HepG2 (cell line): Measurements from ENCODE around the gene HOXD12. TPM values are rescaled to one million over a fixed set of nuclear protein-coding genes. Genes with fewer than 3 reads are reported as not detected.

Source experiments
- ATAC-seq: fragments of 200-7000 bp; cut with Tn5 transposase; 3 replicates; pipeline ENCODE4 v1.9.1; 2020; ENCODE audit warnings: mild to moderate bottlenecking, moderate library complexity
- BruUV-seq: library from RNA; stranded (reverse); fragments of 400-500 nt; replicated peaks from 2 replicates; lab custom pipeline; 2021; lab: Mats Ljungman, UMichigan
- CTCF ChIA-PET: fragments of 300-600 bp; formaldehyde crosslinking; extraction: SDS; loops from one replicate; lab custom pipeline; 2021; ENCODE audit warnings: low total read pairs, inconsistent platforms, low intra/inter-chr PET ratio; lab: Yijun Ruan, JAX
- POLR2A ChIA-PET: fragments of 350-600 bp; sonication (Branson Sonifier 250); formaldehyde crosslinking; loops from one replicate; lab custom pipeline; 2020; ENCODE audit warnings: antibody characterized with exemption, inconsistent platforms; lab: Yijun Ruan, JAX
- DNase-seq: peaks from one replicate; pipeline ENCODE4 v3.0.0-alpha.2; 2015; ENCODE audit warnings: low spot score
- FAIRE-seq: peaks from 3 replicates; lab custom pipeline; 2011; peaks lifted over from hg19 to GRCh38; lab: Jason Lieb, UNC
- H2AFZ ChIP-seq: one replicate; pipeline ENCODE4 v1.6.1; 2011; ENCODE audit warnings: low read length, inconsistent platforms
- H3K27ac ChIP-seq: fragments of 300-600 bp; 3 replicates; pipeline ENCODE4 v1.8.0; 2011; ENCODE audit warnings: mixed run types, mild to moderate bottlenecking, mixed read lengths, low read length, inconsistent platforms; ENCODE audit not compliant: insufficient read depth; ENCODE audit errors: extremely low read length
- H3K27me3 ChIP-seq, 2 experiments: fragments of 200-600 bp in 1 of 2; 2 replicates in 1 of 2; 3 replicates in 1 of 2; pipeline versions ENCODE4 v1.6.0 to v1.8.0; 2011; ENCODE audit warnings: low read length in 2 of 2, mild to moderate bottlenecking in 2 of 2, moderate library complexity in 2 of 2, inconsistent platforms in 1 of 2; ENCODE audit not compliant: insufficient read depth in 2 of 2, control insufficient read depth in 1 of 2
- H3K36me3 ChIP-seq, 2 experiments: fragments of 200-600 bp in 1 of 2; replicated peaks in 1 of 2; 2 replicates in 1 of 2; 3 replicates in 1 of 2; pipeline versions ENCODE4 v1.5.1 to v1.8.0; 2011; ENCODE audit warnings: low read length in 2 of 2, inconsistent platforms in 1 of 2; ENCODE audit not compliant: insufficient read depth in 2 of 2, control insufficient read depth in 1 of 2
- H3K4me1 ChIP-seq: 2 replicates; pipeline ENCODE4 v1.5.1; 2012; ENCODE audit warnings: low read length, inconsistent platforms; ENCODE audit not compliant: insufficient read depth
- H3K4me2 ChIP-seq: 2 replicates; pipeline ENCODE4 v1.6.0; 2011; ENCODE audit warnings: low read depth, low read length, inconsistent platforms
- H3K4me3 ChIP-seq, 3 experiments: fragments of 200-600 bp in 1 of 3; sonication (generic), shearing (Covaris generic) in 1 of 3; replicated peaks in 1 of 3; 2 replicates each; pipeline ENCODE4 v1.5.1; 2011 to 2016; ENCODE audit warnings: low read length in 3 of 3, inconsistent platforms in 2 of 3, low read depth in 2 of 3, mild to moderate bottlenecking in 2 of 3, control low read depth in 1 of 3, mixed read lengths in 1 of 3; ENCODE audit not compliant: insufficient read depth in 1 of 3
- H3K79me2 ChIP-seq: one replicate; pipeline ENCODE4 v1.6.1; 2011; ENCODE audit warnings: low read length, inconsistent platforms; ENCODE audit not compliant: insufficient read depth
- H3K9ac ChIP-seq: 2 replicates; pipeline ENCODE4 v1.6.0; 2011; ENCODE audit warnings: mild to moderate bottlenecking, low read depth, low read length, inconsistent platforms; ENCODE audit not compliant: insufficient read depth
- H3K9me3 ChIP-seq: 2 replicates; pipeline ENCODE4 v1.5.1; 2012; ENCODE audit warnings: mild to moderate bottlenecking, low read length
- H4K20me1 ChIP-seq: 2 replicates; pipeline ENCODE4 v1.6.0; 2011; ENCODE audit warnings: inconsistent platforms, mild to moderate bottlenecking, low read length, moderate library complexity; ENCODE audit not compliant: insufficient read depth
- CEBPB ChIP-seq: IDR thresholded peaks from 2 replicates; pipeline ENCODE4 v1.6.1; 2011; ENCODE audit warnings: low read depth, low read length, improper control_type of control experiment, borderline replicate concordance
- HNRNPLL ChIP-seq: fragments of 200-400 bp; formaldehyde crosslinking; IDR thresholded peaks from 2 replicates; pipeline ENCODE4 v1.6.1; 2017; ENCODE audit warnings: mild to moderate bottlenecking, low read depth, low read length; ENCODE audit not compliant: poor library complexity, severe bottlenecking
- ZNF296 ChIP-seq: sonication (generic); formaldehyde crosslinking; conservative IDR thresholded peaks from 2 replicates; pipeline ENCODE4 v1.5.0; 2020; ENCODE audit warnings: mild to moderate bottlenecking, missing genetic modification reagents
- ZNF800 ChIP-seq: sonication (generic); formaldehyde crosslinking; IDR thresholded peaks from 2 replicates; pipeline ENCODE4 v1.4.0; 2020; ENCODE audit warnings: missing genetic modification reagents
- WGBS: methylation state at CpG from one replicate; pipeline ENCODE4 v1.1.6; 2017; ENCODE audit warnings: low lambda C conversion rate; 5-methylcytosine and 5-hydroxymethylcytosine counted together
- in situ Hi-C: cut with HindIII; loops from 2 replicates; pipeline ENCODE4 v1.10.0; 2017; ENCODE audit warnings: low pct_unique_long_range_greater_than_20kb; ENCODE audit not compliant: extremely low pct_ligation_motif_present
- intact Hi-C: fragments of 100-400 bp; cut with micrococcal nuclease; formaldehyde crosslinking; loops from one replicate; pipeline ENCODE4 v1.10.0; 2022; ENCODE audit not compliant: unreplicated experiment
- polyA plus RNA-seq, 8 experiments: library from polyadenylated mRNA; depleted of rRNA in 3 of 8; stranded (reverse) in 7 of 8; unstranded in 1 of 8; fragments of >200 nt; fragmentation: Illumina TruSeq in 4 of 8; extraction: Trizol in 4 of 8; gene quantifications; 2 replicates each; pipeline versions ENCODE4 v1.2.1 to v1.2.3, GENCODE V29; 2011 to 2016; ENCODE audit warnings: low read depth in 4 of 8, missing spikeins in 1 of 8, mixed read lengths in 1 of 8; ENCODE audit not compliant: insufficient read depth in 1 of 8
- total RNA-seq, 5 experiments: library from RNA; depleted of rRNA; stranded (reverse); fragments of >200 nt; fragmentation: Illumina TruSeq; extraction: Trizol; gene quantifications; 2 replicates each; pipeline ENCODE4 v1.2.3, GENCODE V29; 2016; ENCODE audit warnings: low read depth in 1 of 5

Gene HOXD12
- total and polyA plus RNA-seq, 2 of the 13 experiments (the other 11 are each of a cell fraction or from before 2014, with no cell fraction given) = not detected

- peaks cover 18 to 68% of the 10 kb centered on the region in 2 experiments for H3K27me3 ChIP-seq
- intact Hi-C loops = no loop called here
- FAIRE-seq = no peak
These were observed 31.8 kb upstream of the HOXD12 start for GRCh38 chr2:176067589-176068418.

More at GRCh38 chr2:176067589-176068418, 31.8 kb upstream of the HOXD12 start:
- H3K27ac ChIP-seq = no peak overlapping the region
- DNase-seq (no peak), ATAC-seq (peak; percentile 68)
- ChIA-PET CTCF (no interaction called here), POLR2A (no interaction called here)
- 50% methylated on average over 29 of the region's 38 CpGs for WGBS
- peak overlapping the region; percentile 50 for H3K4me2 ChIP-seq
- no peak overlapping the region for H3K9ac ChIP-seq
- TF ChIP-seq HNRNPLL (peak; percentile 9), ZNF296 (no peak), ZNF800 (CRISPR knock-in tag) (peak; percentile 74; the same call in 1 of the 2 replicates), CEBPB (0 out of 2 replicates have a peak, but pooled peaks have one; percentile 4)
- in situ Hi-C loops = no loop called here
- no TSS peak for BruUV-seq
- H2AFZ ChIP-seq = no peak overlapping the region
- H4K20me1 ChIP-seq = no peaks in the 10 kb centered on the region
- no peaks in the 10 kb centered on the region for H3K4me1 ChIP-seq
- H3K4me3 ChIP-seq = peak overlapping the region in 1 of 3 experiments; percentile 44; a peak in 1 of 6 replicates
- H3K36me3 ChIP-seq = no peaks in the 10 kb centered on the region
- no peaks in the 10 kb centered on the region for H3K9me3 ChIP-seq
- H3K79me2 ChIP-seq = no peaks in the 10 kb centered on the region
